Peyer's patch (tissue), 4 donors: ENCODE results near the gene PCSK2.

ENCODE experiments used
- CTCF ChIP-seq, 6 experiments: fragments of 450-650 bp in 4 of 6; fragments of 200-600 bp in 2 of 6; sonication (generic) in 1 of 6; IDR thresholded peaks; one replicate each; pipeline ENCODE4 v1.5.1; 2017 to 2019; ENCODE audit warnings: antibody characterized with exemption in 6 of 6, mild to moderate bottlenecking in 3 of 6, moderate library complexity in 1 of 6
- POLR2A ChIP-seq, 2 donors: fragments of 450-650 bp; IDR thresholded peaks; one replicate each; pipeline ENCODE4 v1.5.1; 2017; ENCODE audit warnings: antibody characterized with exemption in 2 of 2, mild to moderate bottlenecking in 2 of 2, moderate library complexity in 2 of 2

GRCh38 chr20:17473659-17474058 lies 246.8 kb downstream of the PCSK2 start:
- TF ChIP-seq CTCF (IDR thresholded peaks at IDR 0.05): no peak
- TF ChIP-seq POLR2A (IDR thresholded peaks at IDR 0.05): no peak
